HEK293 (cell line): ENCODE measurements around the gene DGUOK.
A peak's percentile ranks its signal among the peaks of the same experiment; 100 is the strongest.

Experiments
- GLI4 ChIP-seq: fragments of 450-650 bp; formaldehyde crosslinking; IDR thresholded peaks from 2 replicates; pipeline ENCODE4 v1.5.1; 2016; ENCODE audit warnings: missing biosample characterization, missing genetic modification characterization
- GLIS2 ChIP-seq: fragments of 450-650 bp; formaldehyde crosslinking; IDR thresholded peaks from 2 replicates; pipeline ENCODE4 v1.5.1; 2016; ENCODE audit warnings: missing biosample characterization, missing genetic modification characterization
- HOXD13 ChIP-seq: sonication (generic); formaldehyde crosslinking; IDR thresholded peaks from 2 replicates; pipeline ENCODE4 v1.8.0; 2022; ENCODE audit warnings: missing genetic modification reagents, borderline replicate concordance
- IKZF3 ChIP-seq: fragments of 450-650 bp; IDR thresholded peaks from 2 replicates; pipeline ENCODE4 v1.5.0; 2018; ENCODE audit warnings: missing biosample characterization, mild to moderate bottlenecking, missing genetic modification characterization, moderate library complexity
- INSM2 ChIP-seq: fragments of 450-650 bp; formaldehyde crosslinking; IDR thresholded peaks from 2 replicates; pipeline ENCODE4 v1.5.1; 2016; ENCODE audit warnings: missing biosample characterization, missing genetic modification characterization
- OVOL3 ChIP-seq: fragments of 450-650 bp; formaldehyde crosslinking; IDR thresholded peaks from 2 replicates; pipeline ENCODE4 v1.5.1; 2016; ENCODE audit warnings: missing biosample characterization, missing genetic modification characterization
- PBX3 ChIP-seq: sonication (generic); formaldehyde crosslinking; IDR thresholded peaks from 2 replicates; pipeline ENCODE4 v1.8.1; 2022; ENCODE audit warnings: mild to moderate bottlenecking, moderate library complexity, missing genetic modification reagents
- SCRT2 ChIP-seq: fragments of 450-650 bp; formaldehyde crosslinking; IDR thresholded peaks from 2 replicates; pipeline ENCODE4 v1.5.1; 2016; ENCODE audit warnings: missing biosample characterization, missing genetic modification characterization
- TSHZ1 ChIP-seq: fragments of 450-650 bp; formaldehyde crosslinking; IDR thresholded peaks from 2 replicates; pipeline ENCODE4 v1.5.1; 2016; ENCODE audit warnings: missing biosample characterization, missing genetic modification characterization, borderline replicate concordance
- ZBTB11 ChIP-seq: fragments of 450-650 bp; formaldehyde crosslinking; conservative IDR thresholded peaks from 2 replicates; pipeline ENCODE4 v1.5.1; 2016; ENCODE audit warnings: low read depth, missing biosample characterization, missing genetic modification characterization
- ZBTB26 ChIP-seq: fragments of 450-650 bp; formaldehyde crosslinking; optimal IDR thresholded peaks from 2 replicates; pipeline ENCODE3; 2016; ENCODE audit warnings: missing biosample characterization, mild to moderate bottlenecking, missing genetic modification characterization
- ZNF10 ChIP-seq: fragments of 450-650 bp; formaldehyde crosslinking; IDR thresholded peaks from 2 replicates; pipeline ENCODE4 v1.5.1; 2017; ENCODE audit warnings: missing biosample characterization, missing genetic modification characterization
- ZNF335 ChIP-seq: fragments of 450-650 bp; formaldehyde crosslinking; conservative IDR thresholded peaks from 2 replicates; pipeline ENCODE4 v1.5.1; 2016; ENCODE audit warnings: missing biosample characterization, missing genetic modification characterization
- ZNF398 ChIP-seq: fragments of 450-650 bp; formaldehyde crosslinking; IDR thresholded peaks from 2 replicates; pipeline ENCODE4 v1.5.1; 2017; ENCODE audit warnings: missing biosample characterization, missing genetic modification characterization
- ZNF449 ChIP-seq: fragments of 450-650 bp; formaldehyde crosslinking; IDR thresholded peaks from 2 replicates; pipeline ENCODE4 v1.5.1; 2017; ENCODE audit warnings: missing biosample characterization, mild to moderate bottlenecking, missing genetic modification characterization, moderate library complexity
- ZNF473 ChIP-seq: fragments of 450-650 bp; formaldehyde crosslinking; IDR thresholded peaks from 2 replicates; pipeline ENCODE4 v1.5.1; 2017; ENCODE audit warnings: missing biosample characterization, missing genetic modification characterization
- ZNF501 ChIP-seq: fragments of 450-650 bp; formaldehyde crosslinking; IDR thresholded peaks from 2 replicates; pipeline ENCODE4 v1.5.1; 2016; ENCODE audit warnings: missing biosample characterization, missing genetic modification characterization
- ZNF585B ChIP-seq: fragments of 450-650 bp; formaldehyde crosslinking; IDR thresholded peaks from 2 replicates; pipeline ENCODE4 v1.5.1; 2016; ENCODE audit warnings: missing biosample characterization, missing genetic modification characterization
- ZNF621 ChIP-seq: fragments of 450-650 bp; formaldehyde crosslinking; IDR thresholded peaks from 2 replicates; pipeline ENCODE4 v1.5.1; 2017; ENCODE audit warnings: missing biosample characterization, missing genetic modification characterization
- ZNF623 ChIP-seq: fragments of 450-650 bp; formaldehyde crosslinking; IDR thresholded peaks from 2 replicates; pipeline ENCODE4 v1.5.1; 2016; ENCODE audit warnings: missing biosample characterization, missing genetic modification characterization
- ZNF654 ChIP-seq: fragments of 450-650 bp; formaldehyde crosslinking; IDR thresholded peaks from 2 replicates; pipeline ENCODE4 v1.5.1; 2016; ENCODE audit warnings: low read depth, missing biosample characterization, missing genetic modification characterization
- ZSCAN23 ChIP-seq: fragments of 450-650 bp; formaldehyde crosslinking; IDR thresholded peaks from 2 replicates; pipeline ENCODE4 v1.5.1; 2016; ENCODE audit warnings: missing biosample characterization, missing genetic modification characterization

The DGUOK gene

GRCh38 chr2:74002505-74003421 lies 76.1 kb downstream of the DGUOK start (continued):
- peak; percentile 82; the same call in 1 of the 2 replicates for TF ChIP-seq PBX3
- peak; percentile 50; the same call in 1 of the 2 replicates for TF ChIP-seq GLIS2 (tag by site-specific recombination)
- TF ChIP-seq ZNF623 (tag by site-specific recombination) = no peak
- TF ChIP-seq ZNF398 (tag by site-specific recombination) = peak; percentile 64; the same call in 1 of the 2 replicates
- no peak for TF ChIP-seq INSM2 (tag by site-specific recombination)
- TF ChIP-seq ZNF335 (tag by site-specific recombination) = no peak
- TF ChIP-seq ZBTB11 (tag by site-specific recombination) = no peak; the same call in 1 of the 2 replicates
- TF ChIP-seq ZNF449 (tag by site-specific recombination) = no peak
- no peak for TF ChIP-seq ZSCAN23 (tag by site-specific recombination)
- peak; percentile 51 for TF ChIP-seq ZBTB26
- TF ChIP-seq ZNF621 = no peak
- TF ChIP-seq ZNF10 (tag by site-specific recombination) = no peak
- no peak for TF ChIP-seq GLI4 (tag by site-specific recombination)
- no peak for TF ChIP-seq OVOL3
- TF ChIP-seq IKZF3 = peak; percentile 38; the same call in 1 of the 2 replicates
- TF ChIP-seq ZNF501 (tag by site-specific recombination) = no peak
- no peak for TF ChIP-seq SCRT2 (tag by site-specific recombination)
- TF ChIP-seq ZNF473 = no peak
- TF ChIP-seq ZNF585B (tag by site-specific recombination) = no peak
- no peak for TF ChIP-seq TSHZ1 (tag by site-specific recombination)
- TF ChIP-seq HOXD13 (CRISPR knock-in tag) = no peak
- no peak for TF ChIP-seq ZNF654 (tag by site-specific recombination)
